Adrenal gland (tissue), 12 donors: Measurements from ENCODE around the gene CST6. TPM values are rescaled to one million over a fixed set of nuclear protein-coding genes. Genes with fewer than 3 reads are reported as not detected.

Experiments used
- DNase-seq, 7 donors: peaks; one replicate each; pipeline ENCODE4 v3.0.0-alpha.2; 2019 to 2020
- H3K27ac ChIP-seq, 5 donors: fragments of 200-600 bp; sonication (generic) in 4 of 5; 1 replicate in 3 of 5; 2 replicates in 2 of 5; pipeline versions ENCODE4 v1.5.1 to v1.8.0; 2016 to 2020; ENCODE audit warnings: mild to moderate bottlenecking in 1 of 5
- H3K27me3 ChIP-seq: fragments of 200-600 bp; 2 replicates; pipeline ENCODE4 v1.8.0; 2021
- H3K36me3 ChIP-seq, 2 donors: fragments of 200-600 bp; replicated peaks in 1 of 2; 1 replicate in 1 of 2; 2 replicates in 1 of 2; pipeline versions ENCODE4 v1.5.1 to v1.8.0; 2018 to 2022
- H3K4me1 ChIP-seq, 2 donors: fragments of 200-600 bp; replicated peaks in 1 of 2; 1 replicate in 1 of 2; 2 replicates in 1 of 2; pipeline versions ENCODE4 v1.5.1 to v1.8.0; 2018 to 2021
- H3K4me3 ChIP-seq, 4 donors: fragments of 200-600 bp; sonication (generic) in 3 of 4; one replicate each; pipeline ENCODE4 v1.5.1; 2016 to 2018
- H3K9me3 ChIP-seq, 3 donors: fragments of 200-600 bp; sonication (generic) in 1 of 3; replicated peaks in 1 of 3; 1 replicate in 2 of 3; 2 replicates in 1 of 3; pipeline versions ENCODE4 v1.5.1 to v1.8.0; 2016 to 2021
- POLR2A ChIP-seq, 2 donors: fragments of 450-650 bp; IDR thresholded peaks; one replicate each; pipeline ENCODE4 v1.6.1; 2017; ENCODE audit warnings: antibody characterized with exemption in 2 of 2, mild to moderate bottlenecking in 2 of 2, moderate library complexity in 1 of 2
- WGBS, 4 donors: extraction: QIAGEN DNeasy Blood & Tissue Kit in 2 of 4; methylation state at CpG; one replicate each; pipeline versions ENCODE4 v1.1.5 to v1.1.7; 2013 to 2017; 5-methylcytosine and 5-hydroxymethylcytosine counted together
- intact Hi-C, 2 donors: fragments of 100-400 bp; cut with DNase I; formaldehyde crosslinking; loops; one replicate each; pipeline versions ENCODE4 v1.14.1 to v1.15.0; 2022 to 2023
- polyA plus RNA-seq, 3 donors: library from polyadenylated mRNA; stranded (reverse); fragments of 200-250 nt in 2 of 3; fragments of 350-450 nt in 1 of 3; fragmentation: Illumina TruSeq in 1 of 3; extraction: RNeasy Lipid Tissue Mini Kit (QIAGEN cat#74804) in 1 of 3; gene quantifications; one replicate each; pipeline ENCODE4 v1.2.3, GENCODE V29; 2013 to 2014
- total RNA-seq, 9 donors: library from RNA; depleted of rRNA in 4 of 9; stranded (reverse); fragments of >200 nt in 4 of 9; fragments of 120-200 nt in 1 of 9; fragmentation: NEBNext Ultra II Directional in 1 of 9; extraction: Animal tissue kit (Norgen Biotek cat#: 25700) in 1 of 9; gene quantifications; one replicate each; pipeline versions ENCODE4 v1.1.0 to v1.2.4, GENCODE V29; 2013 to 2023
- TF ChIP-seq, protein P1 (sequence below), 6 experiments: fragments of 450-650 bp in 4 of 6; fragments of 200-600 bp in 2 of 6; sonication (generic) in 1 of 6; IDR thresholded peaks; 1 replicate in 5 of 6; 2 replicates in 1 of 6; pipeline versions ENCODE4 v1.5.1 to v1.8.0; 2016 to 2021; ENCODE audit warnings: antibody characterized with exemption in 6 of 6, mild to moderate bottlenecking in 2 of 6, moderate library complexity in 1 of 6
- donor health status: healthy with polysubstance abuse.
- donor health status: Bipolar disorder and iron deficiency.
- donor health status: DM: yes; HTN: yes; CAD: no.
- donor health status: DM: no; HTN: no; CAD: no.
- donor health status: DM: no; HTN: no; CAD: no.
- donor health status: DM: yes; HTN: yes; CAD: no.

CST6 gene
- total and polyA plus RNA-seq, 12 donors: 0.24 to 0.55 TPM; not detected in 10

DNA sequence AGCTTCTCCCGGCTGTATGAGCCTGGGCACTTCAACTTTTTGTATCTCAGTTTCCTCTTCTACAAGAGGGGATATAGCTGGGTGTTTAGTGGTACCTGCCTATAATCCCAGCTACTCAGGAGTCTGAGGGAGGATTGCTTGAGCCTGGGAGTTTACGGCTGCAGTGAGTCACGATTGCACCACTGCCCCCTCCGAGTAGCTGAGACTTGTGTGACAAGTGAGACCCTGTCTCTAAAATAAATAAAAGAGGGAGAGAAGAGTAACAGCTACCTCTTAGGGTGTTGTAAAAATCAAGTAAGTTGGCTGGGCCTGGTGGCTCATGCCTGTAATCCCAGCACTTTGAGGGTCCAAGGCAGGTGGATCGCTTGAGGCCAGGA is 24.5 kb downstream of the CST6 start:
- TF ChIP-seq, protein P1, sequence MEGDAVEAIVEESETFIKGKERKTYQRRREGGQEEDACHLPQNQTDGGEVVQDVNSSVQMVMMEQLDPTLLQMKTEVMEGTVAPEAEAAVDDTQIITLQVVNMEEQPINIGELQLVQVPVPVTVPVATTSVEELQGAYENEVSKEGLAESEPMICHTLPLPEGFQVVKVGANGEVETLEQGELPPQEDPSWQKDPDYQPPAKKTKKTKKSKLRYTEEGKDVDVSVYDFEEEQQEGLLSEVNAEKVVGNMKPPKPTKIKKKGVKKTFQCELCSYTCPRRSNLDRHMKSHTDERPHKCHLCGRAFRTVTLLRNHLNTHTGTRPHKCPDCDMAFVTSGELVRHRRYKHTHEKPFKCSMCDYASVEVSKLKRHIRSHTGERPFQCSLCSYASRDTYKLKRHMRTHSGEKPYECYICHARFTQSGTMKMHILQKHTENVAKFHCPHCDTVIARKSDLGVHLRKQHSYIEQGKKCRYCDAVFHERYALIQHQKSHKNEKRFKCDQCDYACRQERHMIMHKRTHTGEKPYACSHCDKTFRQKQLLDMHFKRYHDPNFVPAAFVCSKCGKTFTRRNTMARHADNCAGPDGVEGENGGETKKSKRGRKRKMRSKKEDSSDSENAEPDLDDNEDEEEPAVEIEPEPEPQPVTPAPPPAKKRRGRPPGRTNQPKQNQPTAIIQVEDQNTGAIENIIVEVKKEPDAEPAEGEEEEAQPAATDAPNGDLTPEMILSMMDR (IDR thresholded peaks at IDR 0.05): no peak
- intact Hi-C loops: no loop called here
- no peak overlapping the region for H3K4me3 ChIP-seq
- H3K36me3 ChIP-seq: no peaks in the 10 kb centered on the region
- 66 to 88% (median 84%) methylated on average over 5 of the region's 5 CpGs for WGBS, 4 donors
- H3K4me1 ChIP-seq: no peaks in the 10 kb centered on the region
- DNase-seq: no peak
- no peaks in the 10 kb centered on the region for H3K9me3 ChIP-seq
- no peaks in the 10 kb centered on the region for H3K27me3 ChIP-seq
- H3K27ac ChIP-seq: no peak overlapping the region

DNA sequence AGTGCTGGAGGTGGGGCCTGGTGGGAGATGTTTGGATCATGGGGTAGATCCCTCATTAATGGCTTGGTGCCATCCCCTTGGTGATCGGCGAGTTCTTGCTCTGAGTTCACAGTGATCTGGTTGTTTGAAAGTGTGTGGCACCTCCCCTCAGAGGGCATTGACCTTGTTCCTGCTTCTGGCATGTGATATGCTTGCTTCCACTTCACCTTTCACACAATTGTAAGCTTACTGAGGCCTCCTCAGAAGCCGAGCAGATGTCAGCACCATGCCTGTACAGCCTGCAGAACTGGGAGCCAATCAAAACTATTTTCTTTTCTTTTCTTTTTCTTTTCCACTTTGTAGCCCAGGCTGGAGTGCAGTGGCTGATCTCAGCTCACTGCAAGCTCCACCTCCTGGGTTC is 25.5 kb downstream of the CST6 start:
- no peak for TF ChIP-seq POLR2A (IDR thresholded peaks at IDR 0.05)
- TF ChIP-seq, protein P1 (IDR thresholded peaks at IDR 0.05): no peak
- WGBS, 4 donors: 68 to 87% (median 77%) methylated on average over 3 of the region's 3 CpGs
- no peaks in the 10 kb centered on the region for H3K36me3 ChIP-seq
- H3K9me3 ChIP-seq: no peaks in the 10 kb centered on the region
- H3K27ac ChIP-seq: no peak overlapping the region
- H3K4me3 ChIP-seq: no peak overlapping the region
- H3K4me1 ChIP-seq: no peaks in the 10 kb centered on the region
- no peak for DNase-seq
- H3K27me3 ChIP-seq: no peaks in the 10 kb centered on the region
- intact Hi-C loops: no loop called here

DNA sequence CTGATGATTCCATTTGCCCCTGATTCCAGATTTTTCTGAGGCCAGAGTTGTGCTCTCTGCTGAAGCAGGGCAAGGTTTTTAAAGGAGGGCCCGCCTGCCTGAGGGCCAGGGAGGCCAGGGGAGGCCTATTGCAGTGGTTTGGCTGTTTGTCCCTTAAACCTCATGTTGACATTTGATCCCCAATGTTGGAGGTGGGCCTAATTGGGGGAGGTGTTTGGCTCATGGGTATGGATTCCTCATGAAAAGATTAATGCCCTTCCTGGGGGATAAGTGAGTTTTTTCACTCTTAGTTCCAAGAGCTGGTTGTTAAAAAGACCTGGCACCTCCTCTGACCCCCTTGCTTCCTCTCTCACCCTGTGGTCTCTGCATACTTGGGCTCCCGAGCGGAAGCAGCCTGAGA is 28.0 kb downstream of the CST6 start:
- DNase-seq: no peak
- intact Hi-C loops: no loop called here
- H3K4me3 ChIP-seq: no peak overlapping the region
- H3K27me3 ChIP-seq: no peaks in the 10 kb centered on the region
- TF ChIP-seq POLR2A (IDR thresholded peaks at IDR 0.05): no peak
- TF ChIP-seq, protein P1 (IDR thresholded peaks at IDR 0.05): no peak
- WGBS, 4 donors: 70 to 90% (median 82%) methylated on average over 2 to 3 of the region's 3 CpGs
- no peaks in the 10 kb centered on the region for H3K4me1 ChIP-seq
- H3K9me3 ChIP-seq: no peaks in the 10 kb centered on the region
- no peaks in the 10 kb centered on the region for H3K36me3 ChIP-seq
- H3K27ac ChIP-seq: no peak overlapping the region

DNA sequence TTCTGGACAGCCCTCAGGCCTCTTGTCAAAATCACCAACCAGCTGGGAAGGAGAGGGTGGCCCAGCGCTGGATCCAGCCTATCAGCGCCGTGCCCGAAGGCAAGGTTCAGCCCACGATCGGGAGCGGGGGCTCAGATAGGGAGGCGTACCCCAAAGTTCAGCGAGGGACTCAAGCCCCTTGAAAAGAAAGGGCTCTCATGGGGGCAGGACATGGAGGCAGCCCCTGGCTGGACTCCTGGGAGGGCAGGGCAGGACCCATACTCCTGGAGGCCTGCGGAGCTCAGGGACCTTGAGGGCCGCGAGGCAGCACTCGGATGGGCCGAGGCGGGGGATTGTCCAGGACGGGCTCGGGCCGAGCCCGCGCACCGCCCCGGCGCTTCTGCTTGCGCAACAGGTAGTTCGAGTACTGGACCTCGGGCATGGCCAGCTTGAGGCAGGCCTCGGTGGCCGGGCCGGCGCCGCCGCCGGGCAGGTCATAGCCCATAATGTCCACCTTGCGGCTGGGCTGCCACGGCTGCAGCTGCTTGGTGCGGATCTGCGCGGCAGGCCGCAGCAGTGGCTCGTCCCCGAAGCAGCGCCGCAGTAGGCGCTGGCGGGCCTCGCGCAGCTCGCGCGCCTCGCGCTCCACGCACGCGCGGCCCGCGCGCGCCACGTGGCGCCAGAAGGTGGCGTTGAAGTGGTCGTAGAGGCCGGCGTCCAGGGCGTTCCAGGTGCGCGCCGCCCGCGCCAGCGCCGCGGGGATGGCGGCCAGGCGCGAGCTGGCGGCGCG is 30.6 kb downstream of the CST6 start:
- H3K27me3 ChIP-seq: no peaks in the 10 kb centered on the region
- intact Hi-C loops: no loop called here
- H3K4me1 ChIP-seq: no peaks in the 10 kb centered on the region
- H3K36me3 ChIP-seq: no peaks in the 10 kb centered on the region
- no peak overlapping the region for H3K27ac ChIP-seq
- no peak for TF ChIP-seq POLR2A (IDR thresholded peaks at IDR 0.05)
- TF ChIP-seq, protein P1 (IDR thresholded peaks at IDR 0.05): no peak
- DNase-seq: no peak
- no peaks in the 10 kb centered on the region for H3K9me3 ChIP-seq
- H3K4me3 ChIP-seq: no peak overlapping the region
- 95 to 97% (median 96%) methylated on average over 57 to 81 of the region's 81 CpGs for WGBS, 4 donors
